NCI-H128 (cell line): Measurements from ENCODE around the gene IMPACT.

Experiments
- DNase-seq: peaks from one replicate; lab custom pipeline; 2025; ENCODE audit not compliant: unreplicated experiment; lab: John Stamatoyannopoulos, UW

The IMPACT gene

GRCh38 chr18:24426398-24427294 is at the start of gene IMPACT:
TSS of gene IMPACT (plus strand) at chr18:24426670. CDS start at chr18:24426757, 87 bp downstream.
- no peak for DNase-seq

GRCh38 chr18:24378598-24378997 is 47.9 kb upstream of the IMPACT start:
- DNase-seq: no peak

- DNase-seq: no peak
Observed at GRCh38 chr18:24380163-24380747, 46.2 kb upstream of the IMPACT start.

- no peak for DNase-seq
Observed at GRCh38 chr18:24381126-24381525, 45.3 kb upstream of the IMPACT start.

GRCh38 chr18:24386681-24387080 is 39.8 kb upstream of the IMPACT start:
- no peak for DNase-seq

- DNase-seq: no peak
Observed at GRCh38 chr18:24388957-24389356, 37.5 kb upstream of the IMPACT start.

- DNase-seq: no peak
Observed at GRCh38 chr18:24395049-24395795, 31.2 kb upstream of the IMPACT start.

GRCh38 chr18:24396082-24396633 is 30.3 kb upstream of the IMPACT start:
- no peak for DNase-seq

- DNase-seq: peak; percentile 62
Observed at GRCh38 chr18:24397131-24397693, 29.3 kb upstream of the IMPACT start.

GRCh38 chr18:24397694-24398368 is 28.6 kb upstream of the IMPACT start, which contains the start of gene OSBPL1A:
TSS of gene OSBPL1A (minus strand) at chr18:24397824. CDS start at chr18:24377533, 20,291 bp downstream.
- DNase-seq: peak; percentile 94

GRCh38 chr18:24398540-24398939 is 27.9 kb upstream of the IMPACT start:
- no peak for DNase-seq

- no peak for DNase-seq
Observed at GRCh38 chr18:24400587-24400986, 25.9 kb upstream of the IMPACT start.

GRCh38 chr18:24402209-24402785 is 24.2 kb upstream of the IMPACT start:
- no peak for DNase-seq

GRCh38 chr18:24403076-24403475 is 23.4 kb upstream of the IMPACT start:
- no peak for DNase-seq

- no peak for DNase-seq
Observed at GRCh38 chr18:24404591-24404990, 21.9 kb upstream of the IMPACT start.

GRCh38 chr18:24408496-24408895 is 18.0 kb upstream of the IMPACT start:
- no peak for DNase-seq

- no peak for DNase-seq
Observed at GRCh38 chr18:24413148-24413547, 13.3 kb upstream of the IMPACT start.

- no peak for DNase-seq
Observed at GRCh38 chr18:24414349-24415003, 12.0 kb upstream of the IMPACT start.

- no peak for DNase-seq
Observed at GRCh38 chr18:24417480-24417879, 9.0 kb upstream of the IMPACT start.

GRCh38 chr18:24420551-24420950 is 5.9 kb upstream of the IMPACT start:
- no peak for DNase-seq
